ENCODE data around the gene SCG5. TPM values are rescaled to one million over a fixed set of nuclear protein-coding genes. Genes with fewer than 3 reads are reported as not detected.

Gene SCG5
- total and polyA plus RNA-seq, 2 donors (not counting 1 experiment from before 2014, with no cell fraction given) = 0.18 TPM; not detected in 1

- ChIA-PET POLR2A (no interaction called here), CTCF (no interaction called here)
- H3K9me3 Mint-ChIP-seq (ENCODE audit: insufficient read depth) = no peaks in the 10 kb centered on the region
- no peak for ATAC-seq (ENCODE audit: low read depth)
- H3K27me3 Mint-ChIP-seq = peaks cover 50% of the 10 kb centered on the region
- WGBS (ENCODE audit: insufficient coverage) = 92% methylated on average over 5 of the region's 10 CpGs
- Histone ChIP-seq H4K20me1 (ENCODE audit: control insufficient read depth, insufficient read depth, low read length, poor library complexity, severe bottlenecking) (no peaks in the 10 kb centered on the region), H3K4me2 (replicated peaks; ENCODE audit: low read depth, low read length, poor library complexity, severe bottlenecking) (no peak overlapping the region), H3K27ac (ENCODE audit: low read length in 2 of 2) (no peak overlapping the region), H3K4me3 (ENCODE audit: control extremely low read depth in 1 of 5, extremely low read depth in 1 of 5, insufficient read depth in 1 of 5, low read depth in 2 of 5, low read length in 4 of 5) (no peak overlapping the region), H3K9me3 (ENCODE audit: control extremely low read depth in 1 of 3, control insufficient read depth in 2 of 3, insufficient read depth in 1 of 3, low read length in 2 of 3) (no peaks in the 10 kb centered on the region), H3K36me3 (replicated peaks in 1 of 2; ENCODE audit: control extremely low read depth in 1 of 2, control insufficient read depth in 1 of 2, extremely low read depth in 1 of 2, insufficient read depth in 2 of 2, low read length in 1 of 2) (no peaks in the 10 kb centered on the region), H3K79me2 (ENCODE audit: control insufficient read depth, insufficient read depth, low read length) (no peaks in the 10 kb centered on the region), H3K4me1 (ENCODE audit: control insufficient read depth in 2 of 2, insufficient read depth in 2 of 2, low read length in 2 of 2) (no peaks in the 10 kb centered on the region), H3K27me3 (replicated peaks in 1 of 4; ENCODE audit: control extremely low read depth in 1 of 4, control insufficient read depth in 3 of 4, insufficient read depth in 4 of 4, low read length in 3 of 4) (peaks cover 0 to 6% (median 2%) of the 10 kb centered on the region in 4 experiments), H3K9ac (ENCODE audit: low read length) (no peak overlapping the region), H2AFZ (ENCODE audit: insufficient read depth, low read depth, low read length, poor library complexity, severe bottlenecking) (no peak overlapping the region)
- intact Hi-C loops (cut with micrococcal nuclease) = no loop called here
- H3K4me1 Mint-ChIP-seq = no peaks in the 10 kb centered on the region
- DNase-seq = no peak
- H3K4me3 Mint-ChIP-seq = no peak overlapping the region
- no peak overlapping the region for H3K27ac Mint-ChIP-seq
- TF ChIP-seq, protein P1, sequence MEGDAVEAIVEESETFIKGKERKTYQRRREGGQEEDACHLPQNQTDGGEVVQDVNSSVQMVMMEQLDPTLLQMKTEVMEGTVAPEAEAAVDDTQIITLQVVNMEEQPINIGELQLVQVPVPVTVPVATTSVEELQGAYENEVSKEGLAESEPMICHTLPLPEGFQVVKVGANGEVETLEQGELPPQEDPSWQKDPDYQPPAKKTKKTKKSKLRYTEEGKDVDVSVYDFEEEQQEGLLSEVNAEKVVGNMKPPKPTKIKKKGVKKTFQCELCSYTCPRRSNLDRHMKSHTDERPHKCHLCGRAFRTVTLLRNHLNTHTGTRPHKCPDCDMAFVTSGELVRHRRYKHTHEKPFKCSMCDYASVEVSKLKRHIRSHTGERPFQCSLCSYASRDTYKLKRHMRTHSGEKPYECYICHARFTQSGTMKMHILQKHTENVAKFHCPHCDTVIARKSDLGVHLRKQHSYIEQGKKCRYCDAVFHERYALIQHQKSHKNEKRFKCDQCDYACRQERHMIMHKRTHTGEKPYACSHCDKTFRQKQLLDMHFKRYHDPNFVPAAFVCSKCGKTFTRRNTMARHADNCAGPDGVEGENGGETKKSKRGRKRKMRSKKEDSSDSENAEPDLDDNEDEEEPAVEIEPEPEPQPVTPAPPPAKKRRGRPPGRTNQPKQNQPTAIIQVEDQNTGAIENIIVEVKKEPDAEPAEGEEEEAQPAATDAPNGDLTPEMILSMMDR (IDR thresholded peaks at IDR 0.05) = no peak
- TF ChIP-seq EZH2 (IDR thresholded peaks at IDR 0.05; ENCODE audit: borderline replicate concordance, insufficient read depth, low read depth, low read length, poor library complexity, severe bottlenecking) = no peak
Measured at GRCh38 chr15:32729700-32730395, 88.3 kb downstream of the SCG5 start.
